Smooth muscle cell (in vitro differentiated cells): ENCODE data around the gene SLC25A21. TPM values are rescaled to one million over a fixed set of nuclear protein-coding genes. Genes with fewer than 3 reads are reported as not detected.
A peak's percentile ranks its signal among the peaks of the same experiment; 100 is the strongest.

Experiments used
- DNase-seq: peaks from one replicate; lab custom pipeline; 2025; ENCODE audit not compliant: unreplicated experiment; lab: John Stamatoyannopoulos, UW
- H2AFZ ChIP-seq: fragments of 200-600 bp; sonication (generic); 2 replicates; pipeline ENCODE4 v1.6.0; 2016; ENCODE audit warnings: antibody characterized with exemption, low read depth, mild to moderate bottlenecking
- H3F3A ChIP-seq: fragments of 200-600 bp; sonication (generic); 2 replicates; pipeline ENCODE4 v1.6.0; 2017; ENCODE audit warnings: antibody characterized with exemption, low read depth
- H3K27ac ChIP-seq: fragments of 200-600 bp; sonication (generic); 2 replicates; pipeline ENCODE4 v1.5.1; 2016; ENCODE audit warnings: low read depth, mild to moderate bottlenecking
- H3K27me3 ChIP-seq: fragments of 200-600 bp; sonication (generic); 2 replicates; pipeline ENCODE4 v1.6.1; 2016; ENCODE audit warnings: low read depth, mild to moderate bottlenecking
- H3K36me3 ChIP-seq: fragments of 200-600 bp; sonication (generic); 2 replicates; pipeline ENCODE4 v1.5.1; 2016; ENCODE audit warnings: low read depth
- H3K4me1 ChIP-seq: fragments of 200-600 bp; sonication (generic); 2 replicates; pipeline ENCODE4 v1.5.1; 2016; ENCODE audit warnings: low read depth
- H3K4me2 ChIP-seq: fragments of 200-600 bp; sonication (generic); 2 replicates; pipeline ENCODE4 v1.6.0; 2016; ENCODE audit warnings: mild to moderate bottlenecking
- H3K4me3 ChIP-seq: fragments of 200-600 bp; sonication (generic); 2 replicates; pipeline ENCODE4 v1.5.1; 2016; ENCODE audit warnings: mild to moderate bottlenecking
- H3K79me2 ChIP-seq: fragments of 200-600 bp; sonication (generic); 2 replicates; pipeline ENCODE4 v1.6.0; 2016; ENCODE audit warnings: low read depth, mild to moderate bottlenecking
- H3K9ac ChIP-seq: fragments of 200-600 bp; sonication (generic); 2 replicates; pipeline ENCODE4 v1.6.0; 2016; ENCODE audit warnings: low read depth
- H3K9me3 ChIP-seq: fragments of 200-600 bp; sonication (generic); replicated peaks from 2 replicates; pipeline ENCODE4 v1.5.1; 2016; ENCODE audit warnings: low read depth
- H4K20me1 ChIP-seq: fragments of 200-600 bp; sonication (generic); 2 replicates; pipeline ENCODE4 v1.6.0; 2016; ENCODE audit warnings: low read depth
- CTCF ChIP-seq: fragments of 200-600 bp; sonication (generic); IDR thresholded peaks from 2 replicates; pipeline ENCODE4 v1.5.1; 2017; ENCODE audit warnings: borderline replicate concordance, mild to moderate bottlenecking, antibody characterized with exemption; ENCODE audit not compliant: insufficient read depth, poor library complexity, severe bottlenecking
- WGBS: methylation state at CpG from one replicate; pipeline ENCODE4 v1.1.7; 2016; ENCODE audit warnings: low lambda C conversion rate; 5-methylcytosine and 5-hydroxymethylcytosine counted together
- polyA plus RNA-seq: library from polyadenylated mRNA; unstranded; fragments of >200 nt; fragmentation: Nextera tagmentation; extraction: Ambion mirVana; gene quantifications from 2 replicates; pipeline ENCODE4 v1.2.1, GENCODE V29; 2016
- total RNA-seq: library from RNA; depleted of rRNA; stranded (reverse); fragments of >200 nt; gene quantifications from 2 replicates; pipeline ENCODE4 v1.2.3, GENCODE V29; 2014

The SLC25A21 gene
- total and polyA plus RNA-seq, 2 experiments from 2014 or later = 1.1 TPM; not detected in 1

GRCh38 chr14:37145395-37145794 lies 27.0 kb downstream of the SLC25A21 start:
- TF ChIP-seq CTCF = no peak
- Histone ChIP-seq H3K79me2 (no peaks in the 10 kb centered on the region), H3K36me3 (no peaks in the 10 kb centered on the region), H3K4me1 (no peaks in the 10 kb centered on the region), H2AFZ (no peak overlapping the region), H3K9me3 (no peaks in the 10 kb centered on the region), H3K9ac (no peak overlapping the region), H3F3A (no peaks in the 10 kb centered on the region), H3K4me3 (no peak overlapping the region), H4K20me1 (no peaks in the 10 kb centered on the region), H3K4me2 (no peak overlapping the region), H3K27ac (no peak overlapping the region), H3K27me3 (no peaks in the 10 kb centered on the region)
- no peak for DNase-seq

GRCh38 chr14:37144729-37145363 lies 27.6 kb downstream of the SLC25A21 start:
- no peaks in the 10 kb centered on the region for H4K20me1 ChIP-seq
- H3K9ac ChIP-seq = no peak overlapping the region
- H3K36me3 ChIP-seq = no peaks in the 10 kb centered on the region
- H3K4me2 ChIP-seq = no peak overlapping the region
- H3K4me3 ChIP-seq = no peak overlapping the region
- H3K27ac ChIP-seq = no peak overlapping the region
- H3K27me3 ChIP-seq = no peaks in the 10 kb centered on the region
- 89% methylated on average over 3 of the region's 3 CpGs for WGBS
- no peak for TF ChIP-seq CTCF
- no peak for DNase-seq
- no peaks in the 10 kb centered on the region for H3K4me1 ChIP-seq
- H3K79me2 ChIP-seq = no peaks in the 10 kb centered on the region
- H3K9me3 ChIP-seq = no peaks in the 10 kb centered on the region
- H3F3A ChIP-seq = no peaks in the 10 kb centered on the region
- no peak overlapping the region for H2AFZ ChIP-seq

GRCh38 chr14:37143475-37143874 lies 28.9 kb downstream of the SLC25A21 start:
- no peak overlapping the region for H3K4me2 ChIP-seq
- WGBS = 67% methylated on average over 2 of the region's 2 CpGs
- H3K9ac ChIP-seq = no peak overlapping the region
- H3K4me3 ChIP-seq = no peak overlapping the region
- no peaks in the 10 kb centered on the region for H3K36me3 ChIP-seq
- no peaks in the 10 kb centered on the region for H3K79me2 ChIP-seq
- no peaks in the 10 kb centered on the region for H3K27me3 ChIP-seq
- H3K27ac ChIP-seq = peak overlapping the region; percentile 1
- DNase-seq = no peak
- no peaks in the 10 kb centered on the region for H4K20me1 ChIP-seq
- no peaks in the 10 kb centered on the region for H3F3A ChIP-seq
- no peak overlapping the region for H2AFZ ChIP-seq
- H3K9me3 ChIP-seq = no peaks in the 10 kb centered on the region
- H3K4me1 ChIP-seq = no peaks in the 10 kb centered on the region
- TF ChIP-seq CTCF = no peak

- H3K4me1 ChIP-seq = no peaks in the 10 kb centered on the region
- no peaks in the 10 kb centered on the region for H4K20me1 ChIP-seq
- H3K27ac ChIP-seq = peak overlapping the region; percentile 60
- WGBS = 64% methylated on average over 3 of the region's 3 CpGs
- no peak overlapping the region for H2AFZ ChIP-seq
- H3K9me3 ChIP-seq = no peaks in the 10 kb centered on the region
- no peak for TF ChIP-seq CTCF
- H3K79me2 ChIP-seq = no peaks in the 10 kb centered on the region
- no peak overlapping the region for H3K4me2 ChIP-seq
- H3K4me3 ChIP-seq = no peak overlapping the region
- DNase-seq = no peak
- no peaks in the 10 kb centered on the region for H3K27me3 ChIP-seq
- no peak overlapping the region for H3K9ac ChIP-seq
- H3F3A ChIP-seq = no peaks in the 10 kb centered on the region
- H3K36me3 ChIP-seq = no peaks in the 10 kb centered on the region
Observed at GRCh38 chr14:37142835-37143401, 29.5 kb downstream of the SLC25A21 start.
